Measurements from ENCODE around the gene TNPO3.

Gene TNPO3

GRCh38 chr7:129054438-129055293 is at the start of gene TNPO3:
Gene TNPO3 (minus strand): TSS chr7:129055111. CDS start chr7:129054770, 341 bp downstream.
- DNase-seq = peak; percentile 64 to 96 (median 89)

GRCh38 chr7:129103561-129104324 is 48.8 kb upstream of the TNPO3 start:
- no peak for DNase-seq

GRCh38 chr7:129101746-129102145 is 46.8 kb upstream of the TNPO3 start:
- no peak for DNase-seq

GRCh38 chr7:129100827-129101166 is 45.9 kb upstream of the TNPO3 start:
- no peak for DNase-seq

GRCh38 chr7:129098409-129099084 is 43.6 kb upstream of the TNPO3 start:
- no peak for DNase-seq

GRCh38 chr7:129095258-129095657 is 40.3 kb upstream of the TNPO3 start:
- DNase-seq = no peak

GRCh38 chr7:129094501-129094900 is 39.6 kb upstream of the TNPO3 start:
- DNase-seq = no peak

GRCh38 chr7:129093867-129094456 is 39.1 kb upstream of the TNPO3 start:
- no peak for DNase-seq

- peak in 56 of 58 donors; percentile 1 to 89 (median 44) for DNase-seq
Observed at GRCh38 chr7:129091484-129092002, 36.6 kb upstream of the TNPO3 start.

- DNase-seq = no peak
Observed at GRCh38 chr7:129090300-129090907, 35.5 kb upstream of the TNPO3 start.

- DNase-seq = no peak
Observed at GRCh38 chr7:129089521-129090212, 34.8 kb upstream of the TNPO3 start.

- DNase-seq = no peak
Observed at GRCh38 chr7:129084801-129085551, 30.1 kb upstream of the TNPO3 start.

GRCh38 chr7:129083525-129083924 is 28.6 kb upstream of the TNPO3 start:
- DNase-seq = no peak

GRCh38 chr7:129078455-129078854 is 23.5 kb upstream of the TNPO3 start:
- DNase-seq = no peak

- DNase-seq = no peak
Observed at GRCh38 chr7:129076886-129077285, 22.0 kb upstream of the TNPO3 start.

GRCh38 chr7:129074994-129075393 is 20.1 kb upstream of the TNPO3 start:
- DNase-seq = no peak

GRCh38 chr7:129074361-129074871 is 19.5 kb upstream of the TNPO3 start:
- no peak for DNase-seq

- no peak for DNase-seq
Observed at GRCh38 chr7:129073738-129074137, 18.8 kb upstream of the TNPO3 start.

- no peak for DNase-seq
Observed at GRCh38 chr7:129073204-129073603, 18.3 kb upstream of the TNPO3 start.
